ENCODE results near the gene EBI3.
"Not testable (repeated sequence)": the region's sequence is repeated elsewhere in the genome, so short reads cannot be mapped to it uniquely, and the experiment has no call there.

DNA sequence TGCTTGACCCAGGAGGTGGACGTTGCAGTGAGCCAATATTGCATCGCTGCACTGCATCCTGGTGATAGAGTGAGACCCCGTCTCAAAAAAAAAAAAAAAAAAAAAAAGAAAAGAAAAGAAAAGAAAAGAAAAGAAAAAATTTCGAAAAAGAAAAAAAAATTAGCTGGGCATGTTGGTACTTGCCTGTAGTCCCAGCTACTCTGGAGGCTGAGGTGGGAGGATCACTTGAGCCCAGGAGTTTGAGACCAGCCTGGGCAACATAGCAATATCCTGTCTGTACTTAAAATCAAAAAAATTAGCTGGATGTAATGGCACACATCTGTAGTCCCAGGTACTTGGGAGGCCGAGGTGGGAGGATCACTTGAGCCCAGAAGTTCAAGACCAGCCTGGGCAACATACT, 2.8 kb downstream of the EBI3 start:
- TF ChIP-seq, protein P1, sequence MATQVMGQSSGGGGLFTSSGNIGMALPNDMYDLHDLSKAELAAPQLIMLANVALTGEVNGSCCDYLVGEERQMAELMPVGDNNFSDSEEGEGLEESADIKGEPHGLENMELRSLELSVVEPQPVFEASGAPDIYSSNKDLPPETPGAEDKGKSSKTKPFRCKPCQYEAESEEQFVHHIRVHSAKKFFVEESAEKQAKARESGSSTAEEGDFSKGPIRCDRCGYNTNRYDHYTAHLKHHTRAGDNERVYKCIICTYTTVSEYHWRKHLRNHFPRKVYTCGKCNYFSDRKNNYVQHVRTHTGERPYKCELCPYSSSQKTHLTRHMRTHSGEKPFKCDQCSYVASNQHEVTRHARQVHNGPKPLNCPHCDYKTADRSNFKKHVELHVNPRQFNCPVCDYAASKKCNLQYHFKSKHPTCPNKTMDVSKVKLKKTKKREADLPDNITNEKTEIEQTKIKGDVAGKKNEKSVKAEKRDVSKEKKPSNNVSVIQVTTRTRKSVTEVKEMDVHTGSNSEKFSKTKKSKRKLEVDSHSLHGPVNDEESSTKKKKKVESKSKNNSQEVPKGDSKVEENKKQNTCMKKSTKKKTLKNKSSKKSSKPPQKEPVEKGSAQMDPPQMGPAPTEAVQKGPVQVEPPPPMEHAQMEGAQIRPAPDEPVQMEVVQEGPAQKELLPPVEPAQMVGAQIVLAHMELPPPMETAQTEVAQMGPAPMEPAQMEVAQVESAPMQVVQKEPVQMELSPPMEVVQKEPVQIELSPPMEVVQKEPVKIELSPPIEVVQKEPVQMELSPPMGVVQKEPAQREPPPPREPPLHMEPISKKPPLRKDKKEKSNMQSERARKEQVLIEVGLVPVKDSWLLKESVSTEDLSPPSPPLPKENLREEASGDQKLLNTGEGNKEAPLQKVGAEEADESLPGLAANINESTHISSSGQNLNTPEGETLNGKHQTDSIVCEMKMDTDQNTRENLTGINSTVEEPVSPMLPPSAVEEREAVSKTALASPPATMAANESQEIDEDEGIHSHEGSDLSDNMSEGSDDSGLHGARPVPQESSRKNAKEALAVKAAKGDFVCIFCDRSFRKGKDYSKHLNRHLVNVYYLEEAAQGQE (IDR thresholded peaks at IDR 0.05; ENCODE audit: insufficient read depth in 1 of 2, low read depth in 2 of 2, low read length in 1 of 2): not testable (repeated sequence)
- TF ChIP-seq, protein P2, sequence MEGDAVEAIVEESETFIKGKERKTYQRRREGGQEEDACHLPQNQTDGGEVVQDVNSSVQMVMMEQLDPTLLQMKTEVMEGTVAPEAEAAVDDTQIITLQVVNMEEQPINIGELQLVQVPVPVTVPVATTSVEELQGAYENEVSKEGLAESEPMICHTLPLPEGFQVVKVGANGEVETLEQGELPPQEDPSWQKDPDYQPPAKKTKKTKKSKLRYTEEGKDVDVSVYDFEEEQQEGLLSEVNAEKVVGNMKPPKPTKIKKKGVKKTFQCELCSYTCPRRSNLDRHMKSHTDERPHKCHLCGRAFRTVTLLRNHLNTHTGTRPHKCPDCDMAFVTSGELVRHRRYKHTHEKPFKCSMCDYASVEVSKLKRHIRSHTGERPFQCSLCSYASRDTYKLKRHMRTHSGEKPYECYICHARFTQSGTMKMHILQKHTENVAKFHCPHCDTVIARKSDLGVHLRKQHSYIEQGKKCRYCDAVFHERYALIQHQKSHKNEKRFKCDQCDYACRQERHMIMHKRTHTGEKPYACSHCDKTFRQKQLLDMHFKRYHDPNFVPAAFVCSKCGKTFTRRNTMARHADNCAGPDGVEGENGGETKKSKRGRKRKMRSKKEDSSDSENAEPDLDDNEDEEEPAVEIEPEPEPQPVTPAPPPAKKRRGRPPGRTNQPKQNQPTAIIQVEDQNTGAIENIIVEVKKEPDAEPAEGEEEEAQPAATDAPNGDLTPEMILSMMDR (IDR thresholded peaks at IDR 0.05): not testable (repeated sequence)
- TF ChIP-seq POLR2AphosphoS5 (IDR thresholded peaks at IDR 0.05; ENCODE audit: low read depth, low read length); SIN3A (IDR thresholded peaks at IDR 0.05; ENCODE audit: borderline replicate concordance, insufficient read depth, low read depth, low read length); TCF7L2 (IDR thresholded peaks at IDR 0.05; ENCODE audit: low read depth, low read length): not testable (repeated sequence)

Data from Panc1 (cell line).